Heart left ventricle (tissue), 13 donors: Measurements from ENCODE around the gene CXCL11.
A peak's percentile ranks its signal among the peaks of the same experiment; 100 is the strongest.

Experiments
- CTCF ChIP-seq, 12 donors: fragments of 200-600 bp; sonication (generic) in 4 of 12; IDR thresholded peaks; one replicate each; pipeline versions ENCODE4 v1.5.0 to v1.8.0; 2018 to 2022; ENCODE audit warnings: antibody characterized with exemption in 12 of 12, mild to moderate bottlenecking in 5 of 12
- POLR2A ChIP-seq, 2 donors: fragments of 450-650 bp; IDR thresholded peaks; one replicate each; pipeline ENCODE4 v1.6.1; 2017; ENCODE audit warnings: antibody characterized with exemption in 2 of 2, mild to moderate bottlenecking in 2 of 2, moderate library complexity in 2 of 2
- donor health status: ischemic (EF 13 %, LVEDD 7.1; RV severe dilation, severe dysfunction).
- donor health status: DM: no; HTN: yes; CAD: no.
- donor health status: DM: no; HTN: no; CAD: no.
- donor health status: ischemic (EF 25% LVEDD 6.9; RV normal size, moderate dysfunction).
- donor health status: ischemic (EF 25% LVEDD 5.7; RV mildly dilated, moderate dysfunction).
- donor health status: ischemic (EF 35%, LVEDD 5.7; RV mildly dilated, moderate dysfunction).
- donor health status: nonischemic (EF 11% LVEDD 7.7; RV severe dilation, severe dysfunction).
- donor health status: DM: yes; HTN: yes; CAD: no.
- donor health status: PGD.
- donor health status: ischemic (EF 29% LVEDD 5.4; RV normal size, mild dysfunction).
- donor health status: nonischemic (EF 23%, LVEDD 6.1; RV moderate dilation, normal function).

DNA sequence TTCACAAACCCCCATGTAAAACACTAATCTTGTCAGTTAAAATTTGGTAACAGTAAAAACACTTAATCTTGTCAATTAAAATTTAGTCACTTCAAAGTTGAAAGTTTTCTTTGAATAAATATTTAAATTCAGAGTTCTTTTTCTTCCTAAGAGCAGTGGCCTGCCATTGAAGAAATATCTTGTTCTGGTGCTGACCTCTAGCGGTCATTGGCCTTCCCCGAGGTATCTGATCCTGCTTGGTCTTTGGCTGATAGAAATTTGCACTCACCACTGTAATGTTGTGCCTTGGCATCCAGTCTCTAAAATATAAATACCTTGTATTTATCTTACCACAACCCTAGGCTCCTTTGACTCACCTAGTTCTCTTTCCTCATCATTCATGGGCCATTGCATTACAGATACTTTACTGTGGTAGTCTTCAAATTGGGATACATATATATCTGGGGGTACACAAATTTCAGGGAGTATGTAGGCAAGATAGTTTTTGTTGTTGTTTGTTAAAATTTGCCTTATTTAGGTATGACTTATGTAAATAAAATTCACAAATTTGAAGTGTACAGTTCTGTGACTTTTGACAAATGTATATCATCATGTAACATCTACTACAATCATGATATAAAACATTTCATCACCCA, 31.9 kb upstream of the CXCL11 start:
- TF ChIP-seq CTCF (IDR thresholded peaks at IDR 0.05) (peak; percentile 77 to 96 (median 92)), POLR2A (IDR thresholded peaks at IDR 0.05) (no peak)
